IMR-90 (cell line): ENCODE data around the gene FAM181B. TPM values are rescaled to one million over a fixed set of nuclear protein-coding genes. Genes with fewer than 3 reads are reported as not detected.

ENCODE experiments used
- ATAC-seq: fragments of 200-7000 bp; cut with Tn5 transposase; 2 replicates; pipeline ENCODE4 v1.9.1; 2020; ENCODE audit warnings: low read depth, mild to moderate bottlenecking, moderate library complexity
- BruUV-seq: library from RNA; stranded (reverse); fragments of 400-500 nt; replicated peaks from 2 replicates; lab custom pipeline; 2021; lab: Mats Ljungman, UMichigan
- CTCF ChIA-PET: fragments of 300-600 bp; formaldehyde crosslinking; extraction: SDS; loops from one replicate; lab custom pipeline; 2021; ENCODE audit warnings: antibody characterized with exemption; lab: Yijun Ruan, JAX
- POLR2A ChIA-PET: fragments of 300-600 bp; sonication (Branson Sonifier 250); formaldehyde crosslinking; loops from one replicate; lab custom pipeline; 2022; ENCODE audit warnings: antibody characterized with exemption; ENCODE audit not compliant: unreplicated experiment; lab: Charles Lee
- DNase-seq: peaks from one replicate; pipeline ENCODE4 v3.0.0; 2013
- H2AFZ ChIP-seq: replicated peaks from 2 replicates; pipeline ENCODE3; 2013; ENCODE audit warnings: low read length, mild to moderate bottlenecking; ENCODE audit not compliant: poor library complexity
- H2AK5ac ChIP-seq: 2 replicates; pipeline ENCODE4 v1.6.1; 2013; ENCODE audit warnings: low read depth, low read length, inconsistent platforms
- H2AK9ac ChIP-seq: replicated peaks from 2 replicates; pipeline ENCODE3; 2013; ENCODE audit warnings: mild to moderate bottlenecking, low read depth, low read length, moderate library complexity; ENCODE audit not compliant: poor library complexity
- H2BK120ac ChIP-seq: 2 replicates; pipeline ENCODE4 v1.6.1; 2013; ENCODE audit warnings: low read depth, low read length, inconsistent platforms
- H2BK15ac ChIP-seq: 3 replicates; pipeline ENCODE4 v1.6.1; 2013; ENCODE audit warnings: low read depth, low read length, inconsistent platforms
- H2BK20ac ChIP-seq: 2 replicates; pipeline ENCODE4 v1.6.1; 2013; ENCODE audit warnings: low read depth, mild to moderate bottlenecking, inconsistent platforms, low read length, moderate library complexity
- H2BK5ac ChIP-seq: 2 replicates; pipeline ENCODE4 v1.6.1; 2013; ENCODE audit warnings: mild to moderate bottlenecking, low read depth, low read length, inconsistent platforms; ENCODE audit not compliant: poor library complexity, severe bottlenecking
- H3K14ac ChIP-seq: replicated peaks from 2 replicates; pipeline ENCODE4 v1.6.1; 2013; ENCODE audit warnings: low read depth, low read length, inconsistent platforms
- H3K18ac ChIP-seq: 2 replicates; pipeline ENCODE4 v1.6.1; 2013; ENCODE audit warnings: low read depth, low read length, control low read depth
- H3K23ac ChIP-seq: 2 replicates; pipeline ENCODE4 v1.6.1; 2013; ENCODE audit warnings: low read depth, low read length, inconsistent platforms
- H3K27ac ChIP-seq: 2 replicates; pipeline ENCODE4 v1.5.1; 2013; ENCODE audit warnings: mild to moderate bottlenecking, control low read depth, low read length; ENCODE audit not compliant: insufficient read depth
- H3K27me3 ChIP-seq: 2 replicates; pipeline ENCODE4 v1.6.1; 2013; ENCODE audit warnings: low read length; ENCODE audit not compliant: control insufficient read depth, insufficient read depth
- H3K36me3 ChIP-seq: 2 replicates; pipeline ENCODE4 v1.6.1; 2013; ENCODE audit warnings: low read length, mixed read lengths; ENCODE audit not compliant: control insufficient read depth, insufficient read depth
- H3K4ac ChIP-seq: 2 replicates; pipeline ENCODE4 v1.6.1; 2013; ENCODE audit warnings: low read depth, low read length, inconsistent platforms
- H3K4me1 ChIP-seq: 2 replicates; pipeline ENCODE4 v1.6.1; 2013; ENCODE audit warnings: low read length, mixed read lengths; ENCODE audit not compliant: control insufficient read depth, insufficient read depth
- H3K4me2 ChIP-seq: 2 replicates; pipeline ENCODE4 v1.6.1; 2013; ENCODE audit warnings: low read depth, mild to moderate bottlenecking, control low read depth, low read length, moderate library complexity
- H3K4me3 ChIP-seq: 2 replicates; pipeline ENCODE4 v1.5.1; 2013; ENCODE audit warnings: low read depth, mild to moderate bottlenecking, control low read depth, low read length, moderate library complexity; ENCODE audit not compliant: insufficient read depth
- H3K56ac ChIP-seq: 2 replicates; pipeline ENCODE4 v1.6.1; 2013; ENCODE audit warnings: low read length, inconsistent platforms; ENCODE audit not compliant: insufficient read depth; ENCODE audit errors: extremely low read depth
- H3K79me1 ChIP-seq, 2 experiments: 2 replicates each; pipeline ENCODE4 v1.6.1; 2013; ENCODE audit warnings: low read length in 2 of 2, inconsistent platforms in 1 of 2, low read depth in 1 of 2
- H3K9ac ChIP-seq: 2 replicates; pipeline ENCODE4 v1.6.1; 2013; ENCODE audit warnings: low read depth, low read length, control low read depth
- H3K9me1 ChIP-seq: 2 replicates; pipeline ENCODE4 v1.6.1; 2013; ENCODE audit warnings: low read length, inconsistent platforms; ENCODE audit not compliant: insufficient read depth
- H3K9me3 ChIP-seq: 2 replicates; pipeline ENCODE4 v1.6.1; 2013; ENCODE audit warnings: low read length; ENCODE audit not compliant: control insufficient read depth, insufficient read depth
- H4K20me1 ChIP-seq: 2 replicates; pipeline ENCODE4 v1.6.1; 2013; ENCODE audit warnings: low read length, inconsistent platforms; ENCODE audit not compliant: insufficient read depth
- H4K5ac ChIP-seq: 2 replicates; pipeline ENCODE4 v1.6.1; 2013; ENCODE audit warnings: mild to moderate bottlenecking, low read depth, low read length, control low read depth
- H4K8ac ChIP-seq, 2 experiments: 2 replicates each; pipeline ENCODE4 v1.6.1; 2013; ENCODE audit warnings: low read depth in 2 of 2, low read length in 2 of 2, control low read depth in 1 of 2, inconsistent platforms in 1 of 2
- H4K91ac ChIP-seq: 2 replicates; pipeline ENCODE4 v1.6.1; 2013; ENCODE audit warnings: low read depth, low read length, inconsistent platforms; ENCODE audit not compliant: insufficient read depth
- CHD1 ChIP-seq: IDR thresholded peaks from 2 replicates; pipeline ENCODE4 v1.6.1; 2012; ENCODE audit warnings: low read depth, low read length, improper control_type of control experiment
- FOS ChIP-seq: fragments of 150-350 bp; IDR thresholded peaks from 2 replicates; pipeline ENCODE4 v1.6.1; 2016; ENCODE audit warnings: low read depth, low read length
- MAFK ChIP-seq: IDR thresholded peaks from 2 replicates; pipeline ENCODE4 v1.6.1; 2012; ENCODE audit warnings: low read depth, low read length, improper control_type of control experiment
- MXI1 ChIP-seq: IDR thresholded peaks from 2 replicates; pipeline ENCODE4 v1.6.1; 2012; ENCODE audit warnings: low read depth, mild to moderate bottlenecking, low read length, moderate library complexity, borderline replicate concordance
- NFE2L2 ChIP-seq: fragments of 150-350 bp; IDR thresholded peaks from 2 replicates; pipeline ENCODE4 v1.6.1; 2016; ENCODE audit warnings: low read depth, mild to moderate bottlenecking, low read length
- SMC3 ChIP-seq: fragments of 150-350 bp; IDR thresholded peaks from 2 replicates; pipeline ENCODE4 v1.6.1; 2016; ENCODE audit warnings: low read depth, mild to moderate bottlenecking, antibody characterized with exemption, low read length, moderate library complexity
- WGBS, 2 experiments: methylation state at CpG; one replicate each; pipeline versions ENCODE4 v1.1.5 to v1.1.7; 2013; ENCODE audit warnings: missing lambda C conversion rate in 2 of 2; ENCODE audit not compliant: insufficient read length in 1 of 2; ENCODE audit errors: extremely low coverage in 2 of 2; 5-methylcytosine and 5-hydroxymethylcytosine counted together
- dilution Hi-C: fragments of 300-500 bp; cut with HindIII; formaldehyde crosslinking; loops from one replicate; pipeline ENCODE4 v1.14.3; 2018; ENCODE audit warnings: low sequenced_read_pairs; ENCODE audit not compliant: unreplicated experiment
- in situ Hi-C: fragments of 300-500 bp; cut with MboI; formaldehyde crosslinking; loops from 3 replicates; pipeline ENCODE4 v1.14.3; 2019; ENCODE audit warnings: low sequenced_read_pairs, inconsistent platforms, mixed read lengths
- intact Hi-C: fragments of 100-400 bp; cut with micrococcal nuclease; formaldehyde crosslinking; loops from 2 replicates; pipeline ENCODE4 v1.10.0; 2022
- polyA plus RNA-seq, 3 experiments: library from polyadenylated mRNA; depleted of rRNA; stranded (reverse); fragments of >200 nt; gene quantifications; 2 replicates each; pipeline ENCODE4 v1.2.3, GENCODE V29; 2012; ENCODE audit warnings: low replicate concordance in 1 of 3
- total RNA-seq: library from RNA; depleted of rRNA; stranded (reverse); fragments of >200 nt; gene quantifications from 2 replicates; pipeline ENCODE4 v1.2.3, GENCODE V29; 2012
- TF ChIP-seq, protein P1 (sequence below): fragments of 150-350 bp; IDR thresholded peaks from 2 replicates; pipeline ENCODE4 v1.6.1; 2017; ENCODE audit warnings: mild to moderate bottlenecking, antibody characterized with exemption, low read length, low read depth

Gene FAM181B
- total and polyA plus RNA-seq, 2 of the 4 experiments (the other 2 are of a cell fraction), result not detected

DNA sequence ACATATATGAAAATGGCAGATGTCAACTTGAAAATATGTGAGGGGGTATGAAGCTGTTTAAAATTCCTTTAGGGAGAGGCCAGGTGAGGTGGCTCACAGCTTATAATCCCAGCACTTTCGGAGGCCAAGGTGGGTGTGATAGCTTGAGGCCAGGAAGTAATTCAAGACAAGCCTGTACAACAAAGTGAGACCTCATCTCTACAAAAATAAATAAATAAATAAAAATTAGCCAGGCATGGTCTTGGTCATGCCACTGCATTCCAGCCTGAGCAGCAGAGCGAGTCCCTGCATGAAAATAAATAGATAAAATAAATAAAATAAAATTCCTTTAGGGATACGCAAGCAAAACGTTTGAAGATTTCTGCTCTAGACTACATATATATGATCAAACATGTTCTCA, 38.1 kb upstream of the FAM181B start:
- Histone ChIP-seq H3K27me3 (peaks cover 2% of the 10 kb centered on the region), H3K36me3 (no peaks in the 10 kb centered on the region), H3K9ac (no peak overlapping the region), H3K9me3 (no peaks in the 10 kb centered on the region), H3K18ac (no peak overlapping the region), H3K27ac (no peak overlapping the region), H3K14ac (no peak overlapping the region), H3K9me1 (no peaks in the 10 kb centered on the region), H4K91ac (no peak overlapping the region), H2BK120ac (no peak overlapping the region), H3K4me1 (no peaks in the 10 kb centered on the region), H3K4me3 (no peak overlapping the region), H4K8ac (no peak overlapping the region), H2BK20ac (no peak overlapping the region), H2AK9ac (no peak overlapping the region), H3K23ac (no peak overlapping the region), H2AK5ac (no peak overlapping the region), H3K79me1 (no peaks in the 10 kb centered on the region), H4K20me1 (no peaks in the 10 kb centered on the region), H2BK5ac (no peak overlapping the region), H4K5ac (no peak overlapping the region), H3K4me2 (no peak overlapping the region), H3K4ac (no peak overlapping the region), H2BK15ac (no peak overlapping the region), H3K56ac (no peak overlapping the region), H2AFZ (no peak overlapping the region)
- DNase-seq, result no peak
- BruUV-seq, result no TSS peak
- dilution Hi-C loops (no loop called here), in situ Hi-C loops (no loop called here), intact Hi-C loops (no loop called here)
- CTCF ChIA-PET, result no interaction called here
- no CpG with 5 or more reads among the region's 4 CpGs for WGBS, 2 experiments
- POLR2A ChIA-PET, result no interaction called here
- ATAC-seq, result no peak
- TF ChIP-seq MAFK (no peak), FOS (no peak), NFE2L2 (no peak), CHD1 (no peak), MXI1 (no peak), SMC3 (no peak)
- TF ChIP-seq, protein P1, sequence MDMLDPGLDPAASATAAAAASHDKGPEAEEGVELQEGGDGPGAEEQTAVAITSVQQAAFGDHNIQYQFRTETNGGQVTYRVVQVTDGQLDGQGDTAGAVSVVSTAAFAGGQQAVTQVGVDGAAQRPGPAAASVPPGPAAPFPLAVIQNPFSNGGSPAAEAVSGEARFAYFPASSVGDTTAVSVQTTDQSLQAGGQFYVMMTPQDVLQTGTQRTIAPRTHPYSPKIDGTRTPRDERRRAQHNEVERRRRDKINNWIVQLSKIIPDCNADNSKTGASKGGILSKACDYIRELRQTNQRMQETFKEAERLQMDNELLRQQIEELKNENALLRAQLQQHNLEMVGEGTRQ, result no peak
